ENCODE measurements around the gene RUNX2. TPM values are rescaled to one million over a fixed set of nuclear protein-coding genes. Genes with fewer than 3 reads are reported as not detected.

RUNX2 gene
- total RNA-seq, 1 donor from 2014 or later = 0.52 TPM

DNA sequence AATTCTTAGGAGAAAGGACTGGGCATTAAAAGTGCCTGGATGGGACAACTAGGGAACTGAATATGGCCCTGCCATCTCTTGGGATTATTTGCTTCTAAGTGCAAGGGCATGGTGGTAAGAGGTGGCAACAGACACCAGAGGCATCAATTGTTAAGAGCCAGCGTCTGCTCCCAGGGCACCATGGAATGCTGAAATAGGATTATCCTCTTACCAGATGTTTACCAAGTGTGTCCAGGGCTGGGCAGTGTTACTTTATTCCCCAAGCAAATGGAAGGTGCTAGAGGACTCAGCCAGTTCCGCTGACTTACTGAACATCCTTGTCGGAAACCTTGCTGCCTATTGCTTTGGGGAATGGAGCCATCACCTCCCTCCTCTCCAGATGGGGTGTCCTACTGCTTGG is 323.2 kb downstream of the RUNX2 start:
- H3K4me3 ChIP-seq (ENCODE audit: low read length in 3 of 3) = no peak overlapping the region
- H3K9ac ChIP-seq (ENCODE audit: low read depth in 1 of 3, low read length in 3 of 3) = no peak overlapping the region
- H3K36me3 ChIP-seq (ENCODE audit: control insufficient read depth in 3 of 3, insufficient read depth in 3 of 3, low read length in 3 of 3) = no peaks in the 10 kb centered on the region
- peaks cover 0 to 6% (median 0%) of the 10 kb centered on the region in 3 donors for H3K27me3 ChIP-seq (ENCODE audit: control insufficient read depth in 3 of 3, insufficient read depth in 3 of 3, low read length in 3 of 3)
- H3K27ac ChIP-seq (ENCODE audit: low read depth, low read length) = no peak overlapping the region
- H3K4me1 ChIP-seq (ENCODE audit: control insufficient read depth in 3 of 3, insufficient read depth in 3 of 3, low read length in 3 of 3) = no peaks in the 10 kb centered on the region
- H3K9me3 ChIP-seq (ENCODE audit: control insufficient read depth in 3 of 3, low read length in 3 of 3) = no peaks in the 10 kb centered on the region

DNA sequence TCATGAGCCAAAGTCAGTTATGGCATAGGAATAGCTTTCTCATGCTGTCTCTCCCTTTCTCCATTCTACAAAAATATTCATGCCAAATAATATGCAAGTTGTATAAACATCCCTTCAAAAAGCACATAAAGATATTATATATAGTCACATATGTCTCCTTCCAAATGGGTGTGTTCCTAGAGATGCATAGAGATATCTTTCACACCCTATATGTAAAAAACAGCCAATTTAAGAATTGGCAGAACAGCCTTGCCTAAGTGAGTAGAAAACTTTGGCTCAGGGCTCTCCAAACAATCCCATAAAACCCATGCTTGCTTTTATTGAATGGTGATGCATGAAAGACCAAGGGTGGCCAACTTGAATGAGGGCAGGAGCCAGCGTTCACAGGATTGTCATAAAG is 324.3 kb downstream of the RUNX2 start:
- no peak overlapping the region for H3K4me3 ChIP-seq (ENCODE audit: low read length in 3 of 3)

GRCh38 chr6:45653117-45653883 is 325.2 kb downstream of the RUNX2 start:
- Histone ChIP-seq H3K27me3 (ENCODE audit: control insufficient read depth in 3 of 3, insufficient read depth in 3 of 3, low read length in 3 of 3) (peaks cover 0 to 6% (median 0%) of the 10 kb centered on the region in 3 donors), H3K36me3 (ENCODE audit: control insufficient read depth in 3 of 3, insufficient read depth in 3 of 3, low read length in 3 of 3) (no peaks in the 10 kb centered on the region), H3K9me3 (ENCODE audit: control insufficient read depth in 3 of 3, low read length in 3 of 3) (peaks cover 0 to 2% (median 0%) of the 10 kb centered on the region in 3 donors), H3K27ac (ENCODE audit: low read depth, low read length) (no peak overlapping the region), H3K4me3 (ENCODE audit: low read length in 3 of 3) (no peak overlapping the region), H3K9ac (ENCODE audit: low read depth in 1 of 3, low read length in 3 of 3) (no peak overlapping the region), H3K4me1 (ENCODE audit: control insufficient read depth in 3 of 3, insufficient read depth in 3 of 3, low read length in 3 of 3) (no peaks in the 10 kb centered on the region)

More for the DNA sequence above, 324.3 kb downstream of the RUNX2 start:
- no peaks in the 10 kb centered on the region for H3K4me1 ChIP-seq (ENCODE audit: control insufficient read depth in 3 of 3, insufficient read depth in 3 of 3, low read length in 3 of 3)
- no peaks in the 10 kb centered on the region for H3K36me3 ChIP-seq (ENCODE audit: control insufficient read depth in 3 of 3, insufficient read depth in 3 of 3, low read length in 3 of 3)
- H3K9me3 ChIP-seq (ENCODE audit: control insufficient read depth in 3 of 3, low read length in 3 of 3) = peaks cover 0 to 2% (median 0%) of the 10 kb centered on the region in 3 donors
- peaks cover 0 to 6% (median 0%) of the 10 kb centered on the region in 3 donors for H3K27me3 ChIP-seq (ENCODE audit: control insufficient read depth in 3 of 3, insufficient read depth in 3 of 3, low read length in 3 of 3)
- no peak overlapping the region for H3K27ac ChIP-seq (ENCODE audit: low read depth, low read length)
- no peak overlapping the region for H3K9ac ChIP-seq (ENCODE audit: low read depth in 1 of 3, low read length in 3 of 3)

- Histone ChIP-seq H3K27ac (ENCODE audit: low read depth, low read length) (no peak overlapping the region), H3K9ac (ENCODE audit: low read depth in 1 of 3, low read length in 3 of 3) (no peak overlapping the region), H3K4me1 (ENCODE audit: control insufficient read depth in 3 of 3, insufficient read depth in 3 of 3, low read length in 3 of 3) (no peaks in the 10 kb centered on the region), H3K9me3 (ENCODE audit: control insufficient read depth in 3 of 3, low read length in 3 of 3) (peaks cover 0 to 2% (median 0%) of the 10 kb centered on the region in 3 donors), H3K36me3 (ENCODE audit: control insufficient read depth in 3 of 3, insufficient read depth in 3 of 3, low read length in 3 of 3) (no peaks in the 10 kb centered on the region), H3K27me3 (ENCODE audit: control insufficient read depth in 3 of 3, insufficient read depth in 3 of 3, low read length in 3 of 3) (peaks cover 0 to 6% (median 0%) of the 10 kb centered on the region in 3 donors), H3K4me3 (ENCODE audit: low read length in 3 of 3) (no peak overlapping the region)
These were observed 326.5 kb downstream of the RUNX2 start for GRCh38 chr6:45654673-45655072.

- Histone ChIP-seq H3K36me3 (ENCODE audit: control insufficient read depth in 3 of 3, insufficient read depth in 3 of 3, low read length in 3 of 3) (no peaks in the 10 kb centered on the region), H3K9ac (ENCODE audit: low read depth in 1 of 3, low read length in 3 of 3) (no peak overlapping the region), H3K4me3 (ENCODE audit: low read length in 3 of 3) (no peak overlapping the region), H3K27ac (ENCODE audit: low read depth, low read length) (no peak overlapping the region), H3K27me3 (ENCODE audit: control insufficient read depth in 3 of 3, insufficient read depth in 3 of 3, low read length in 3 of 3) (peaks cover 0 to 6% (median 0%) of the 10 kb centered on the region in 3 donors), H3K9me3 (ENCODE audit: control insufficient read depth in 3 of 3, low read length in 3 of 3) (peaks cover 0 to 2% (median 0%) of the 10 kb centered on the region in 3 donors), H3K4me1 (ENCODE audit: control insufficient read depth in 3 of 3, insufficient read depth in 3 of 3, low read length in 3 of 3) (no peaks in the 10 kb centered on the region)
These were observed 327.8 kb downstream of the RUNX2 start for GRCh38 chr6:45655745-45656476.

DNA sequence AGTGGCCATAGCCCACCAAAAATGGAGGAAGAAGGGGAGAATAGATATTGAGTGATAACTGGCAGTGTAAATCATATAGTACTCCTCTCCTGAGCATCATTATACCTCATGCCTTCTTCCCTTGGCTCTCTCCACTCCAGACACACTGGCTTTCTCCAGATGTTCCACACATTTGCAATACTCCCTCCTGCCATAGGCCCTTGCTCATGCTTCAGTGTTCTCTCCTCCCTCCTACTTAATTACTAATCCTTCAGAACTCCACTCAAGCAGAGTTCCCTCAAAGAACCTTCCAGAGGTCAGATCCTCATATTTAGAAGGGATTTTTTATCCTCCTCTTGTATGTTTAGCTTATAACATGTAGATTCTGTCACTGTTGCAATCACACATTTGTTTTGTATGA is 329.1 kb downstream of the RUNX2 start:
- Histone ChIP-seq H3K27ac (ENCODE audit: low read depth, low read length) (no peak overlapping the region), H3K9ac (ENCODE audit: low read depth in 1 of 3, low read length in 3 of 3) (no peak overlapping the region), H3K36me3 (ENCODE audit: control insufficient read depth in 3 of 3, insufficient read depth in 3 of 3, low read length in 3 of 3) (no peaks in the 10 kb centered on the region), H3K4me3 (ENCODE audit: low read length in 3 of 3) (no peak overlapping the region), H3K4me1 (ENCODE audit: control insufficient read depth in 3 of 3, insufficient read depth in 3 of 3, low read length in 3 of 3) (no peaks in the 10 kb centered on the region), H3K9me3 (ENCODE audit: control insufficient read depth in 3 of 3, low read length in 3 of 3) (peaks cover 0 to 2% (median 0%) of the 10 kb centered on the region in 3 donors), H3K27me3 (ENCODE audit: control insufficient read depth in 3 of 3, insufficient read depth in 3 of 3, low read length in 3 of 3) (peaks cover 0 to 8% (median under 1%) of the 10 kb centered on the region in 3 donors)

DNA sequence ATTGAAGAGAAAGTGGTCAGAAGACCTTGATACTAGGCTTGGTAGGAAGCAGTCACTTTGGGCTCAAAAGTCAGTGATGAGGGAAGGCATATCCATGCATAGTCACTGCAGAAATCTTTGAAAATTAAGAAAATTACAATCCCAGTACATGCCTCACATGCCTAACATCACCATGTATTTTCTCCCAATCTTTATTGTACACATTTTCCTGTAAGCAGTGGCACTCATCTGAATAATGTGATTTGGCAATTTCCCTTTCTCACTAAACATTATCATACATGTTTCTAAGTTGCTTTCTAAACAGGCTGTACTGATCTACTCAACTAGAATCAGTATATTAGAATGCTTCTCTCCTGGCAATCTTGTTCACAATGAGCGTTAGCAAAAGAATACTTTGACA is 330.3 kb downstream of the RUNX2 start:
- H3K4me3 ChIP-seq (ENCODE audit: low read length in 3 of 3) = no peak overlapping the region
- peaks cover 0 to 2% (median 0%) of the 10 kb centered on the region in 3 donors for H3K9me3 ChIP-seq (ENCODE audit: control insufficient read depth in 3 of 3, low read length in 3 of 3)
- H3K4me1 ChIP-seq (ENCODE audit: control insufficient read depth in 3 of 3, insufficient read depth in 3 of 3, low read length in 3 of 3) = peaks cover 0 to under 1% (median 0%) of the 10 kb centered on the region in 3 donors
- H3K9ac ChIP-seq (ENCODE audit: low read depth in 1 of 3, low read length in 3 of 3) = no peak overlapping the region
- no peaks in the 10 kb centered on the region for H3K36me3 ChIP-seq (ENCODE audit: control insufficient read depth in 3 of 3, insufficient read depth in 3 of 3, low read length in 3 of 3)
- peaks cover 10 to 13% (median 12%) of the 10 kb centered on the region in 3 donors for H3K27me3 ChIP-seq (ENCODE audit: control insufficient read depth in 3 of 3, insufficient read depth in 3 of 3, low read length in 3 of 3)
- H3K27ac ChIP-seq (ENCODE audit: low read depth, low read length) = no peak overlapping the region

- H3K27ac ChIP-seq (ENCODE audit: low read depth, low read length) = no peak overlapping the region
- H3K27me3 ChIP-seq (ENCODE audit: control insufficient read depth in 3 of 3, insufficient read depth in 3 of 3, low read length in 3 of 3) = peaks cover 16 to 17% (median 17%) of the 10 kb centered on the region in 3 donors
- H3K36me3 ChIP-seq (ENCODE audit: control insufficient read depth in 3 of 3, insufficient read depth in 3 of 3, low read length in 3 of 3) = no peaks in the 10 kb centered on the region
- peaks cover 3 to 6% (median 3%) of the 10 kb centered on the region in 3 donors for H3K4me1 ChIP-seq (ENCODE audit: control insufficient read depth in 3 of 3, insufficient read depth in 3 of 3, low read length in 3 of 3)
- no peak overlapping the region for H3K4me3 ChIP-seq (ENCODE audit: low read length in 3 of 3)
- no peak overlapping the region for H3K9ac ChIP-seq (ENCODE audit: low read depth in 1 of 3, low read length in 3 of 3)
- H3K9me3 ChIP-seq (ENCODE audit: control insufficient read depth in 3 of 3, low read length in 3 of 3) = peaks cover 0 to 2% (median 0%) of the 10 kb centered on the region in 3 donors
These were observed 330.8 kb downstream of the RUNX2 start for GRCh38 chr6:45658958-45659357.

GRCh38 chr6:45661661-45662060 is 333.5 kb downstream of the RUNX2 start:
- Histone ChIP-seq H3K27ac (ENCODE audit: low read depth, low read length) (no peak overlapping the region), H3K4me1 (ENCODE audit: control insufficient read depth in 3 of 3, insufficient read depth in 3 of 3, low read length in 3 of 3) (peaks cover 3 to 9% (median 5%) of the 10 kb centered on the region in 3 donors), H3K27me3 (ENCODE audit: control insufficient read depth in 3 of 3, insufficient read depth in 3 of 3, low read length in 3 of 3) (peaks cover 26 to 34% (median 28%) of the 10 kb centered on the region in 3 donors), H3K36me3 (ENCODE audit: control insufficient read depth in 3 of 3, insufficient read depth in 3 of 3, low read length in 3 of 3) (no peaks in the 10 kb centered on the region), H3K9ac (ENCODE audit: low read depth in 1 of 3, low read length in 3 of 3) (no peak overlapping the region), H3K4me3 (ENCODE audit: low read length in 3 of 3) (no peak overlapping the region), H3K9me3 (ENCODE audit: control insufficient read depth in 3 of 3, low read length in 3 of 3) (peaks cover 0 to 2% (median 0%) of the 10 kb centered on the region in 3 donors)

All from skeletal muscle tissue (tissue), 4 donors.